NB4 (cell line): ENCODE measurements around the gene ZNF10.

ENCODE experiments used
- POLR2A ChIP-seq: IDR thresholded peaks from 2 replicates; pipeline ENCODE4 v1.6.1; 2011; ENCODE audit warnings: mild to moderate bottlenecking; ENCODE audit not compliant: insufficient read length; ENCODE audit errors: extremely low read depth
- TF ChIP-seq, protein P1 (sequence below): IDR thresholded peaks from one replicate; pipeline ENCODE4 v1.5.1; 2012; ENCODE audit warnings: low read depth, low read length

DNA sequence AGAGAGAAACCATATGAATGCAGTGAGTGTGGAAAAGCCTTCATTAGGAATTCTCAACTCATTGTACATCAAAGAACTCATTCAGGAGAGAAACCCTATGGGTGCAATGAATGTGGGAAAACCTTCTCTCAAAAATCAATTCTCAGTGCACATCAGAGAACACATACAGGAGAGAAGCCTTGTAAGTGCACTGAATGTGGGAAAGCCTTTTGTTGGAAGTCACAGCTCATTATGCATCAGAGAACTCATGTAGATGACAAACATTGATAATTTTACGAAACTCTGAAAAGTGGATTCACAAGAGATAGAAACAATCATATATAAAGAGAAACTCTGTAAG lies 73.8 kb downstream of the ZNF10 start:
- no peak for TF ChIP-seq POLR2A
- TF ChIP-seq, protein P1, sequence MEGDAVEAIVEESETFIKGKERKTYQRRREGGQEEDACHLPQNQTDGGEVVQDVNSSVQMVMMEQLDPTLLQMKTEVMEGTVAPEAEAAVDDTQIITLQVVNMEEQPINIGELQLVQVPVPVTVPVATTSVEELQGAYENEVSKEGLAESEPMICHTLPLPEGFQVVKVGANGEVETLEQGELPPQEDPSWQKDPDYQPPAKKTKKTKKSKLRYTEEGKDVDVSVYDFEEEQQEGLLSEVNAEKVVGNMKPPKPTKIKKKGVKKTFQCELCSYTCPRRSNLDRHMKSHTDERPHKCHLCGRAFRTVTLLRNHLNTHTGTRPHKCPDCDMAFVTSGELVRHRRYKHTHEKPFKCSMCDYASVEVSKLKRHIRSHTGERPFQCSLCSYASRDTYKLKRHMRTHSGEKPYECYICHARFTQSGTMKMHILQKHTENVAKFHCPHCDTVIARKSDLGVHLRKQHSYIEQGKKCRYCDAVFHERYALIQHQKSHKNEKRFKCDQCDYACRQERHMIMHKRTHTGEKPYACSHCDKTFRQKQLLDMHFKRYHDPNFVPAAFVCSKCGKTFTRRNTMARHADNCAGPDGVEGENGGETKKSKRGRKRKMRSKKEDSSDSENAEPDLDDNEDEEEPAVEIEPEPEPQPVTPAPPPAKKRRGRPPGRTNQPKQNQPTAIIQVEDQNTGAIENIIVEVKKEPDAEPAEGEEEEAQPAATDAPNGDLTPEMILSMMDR: no peak
